Pulmonary artery endothelial cell (primary cell): Measurements from ENCODE around the gene NDUFS3. TPM values are rescaled to one million over a fixed set of nuclear protein-coding genes. Genes with fewer than 3 reads are reported as not detected.
A peak's percentile ranks its signal among the peaks of the same experiment; 100 is the strongest.

Source experiments
- DNase-seq: peaks from one replicate; pipeline ENCODE4 v3.0.0-alpha.2; 2011; ENCODE audit warnings: low read depth, low spot score
- total RNA-seq: library from RNA; depleted of rRNA; stranded (reverse); fragments of >200 nt; gene quantifications from 2 replicates; pipeline ENCODE4 v1.2.3, GENCODE V29; 2014

The NDUFS3 gene
- total RNA-seq, 1 donor from 2014 or later = 83.4 TPM

DNA sequence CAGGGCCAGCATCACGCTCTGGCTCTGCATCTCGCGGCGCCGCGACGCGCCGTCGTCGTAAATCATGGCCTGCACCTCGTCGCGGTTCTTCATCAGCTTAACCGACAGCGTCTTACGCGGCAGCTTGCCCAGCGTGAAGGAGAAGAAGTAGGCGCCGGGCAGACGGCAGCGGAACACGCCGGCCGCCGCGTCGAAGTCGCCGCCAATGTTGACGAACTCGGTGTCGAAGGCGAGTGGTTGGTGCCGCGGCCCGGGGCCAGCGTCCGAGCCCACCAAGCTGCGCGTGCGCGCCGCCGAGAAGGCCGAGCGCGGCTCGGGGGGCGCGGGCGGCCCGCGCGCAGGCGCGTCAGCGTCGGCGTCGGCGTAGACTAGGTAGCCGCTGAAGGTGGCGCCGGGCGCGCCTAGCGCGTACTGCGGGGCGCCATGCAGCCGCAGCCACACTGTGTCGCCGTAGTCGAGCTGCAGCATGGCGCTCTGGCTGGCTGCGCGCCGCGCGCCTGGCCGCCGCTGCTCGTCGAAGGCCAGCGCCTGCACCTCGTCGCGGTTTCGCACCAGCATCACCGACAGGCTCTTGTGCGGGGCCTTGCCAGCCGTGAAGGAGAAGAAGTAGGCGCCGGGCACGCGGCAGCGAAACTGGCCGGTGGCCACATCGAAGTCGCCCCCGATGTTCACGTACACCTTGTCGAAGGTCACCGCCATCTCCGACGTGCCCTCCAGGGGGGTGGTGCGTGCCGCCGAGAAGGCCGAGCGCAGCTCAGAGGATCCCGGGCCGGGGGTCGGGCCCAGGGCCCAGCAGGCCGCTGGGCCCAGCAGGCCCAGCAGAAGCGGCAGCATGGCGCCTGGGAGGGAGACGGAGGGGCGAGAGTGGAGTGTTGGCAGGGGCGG is 11.3 kb downstream of the NDUFS3 start:
- DNase-seq = no peak

- peak; percentile 24 for DNase-seq
These were observed 12.9 kb downstream of the NDUFS3 start for GRCh38 chr11:47591764-47592163.

DNA sequence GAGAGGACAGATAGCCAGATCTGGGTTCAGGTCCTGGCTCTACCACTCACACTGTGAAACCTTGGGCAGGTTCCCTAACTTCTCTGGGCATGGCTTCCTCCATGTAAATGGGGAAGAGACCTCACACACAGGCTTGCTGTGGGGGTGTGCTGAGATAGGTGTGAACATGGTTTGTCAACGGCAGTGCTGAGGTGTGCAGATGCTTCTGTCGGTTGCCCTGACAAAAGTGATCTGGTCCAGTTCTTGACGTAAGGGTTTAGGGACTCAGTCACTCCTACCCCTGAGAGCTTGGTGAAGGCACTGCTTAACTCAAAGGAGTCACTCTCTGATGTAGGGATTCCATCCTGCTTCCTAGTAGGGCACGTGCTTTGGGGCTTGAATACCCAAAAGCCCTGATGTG is 13.4 kb downstream of the NDUFS3 start:
- no peak for DNase-seq

DNA sequence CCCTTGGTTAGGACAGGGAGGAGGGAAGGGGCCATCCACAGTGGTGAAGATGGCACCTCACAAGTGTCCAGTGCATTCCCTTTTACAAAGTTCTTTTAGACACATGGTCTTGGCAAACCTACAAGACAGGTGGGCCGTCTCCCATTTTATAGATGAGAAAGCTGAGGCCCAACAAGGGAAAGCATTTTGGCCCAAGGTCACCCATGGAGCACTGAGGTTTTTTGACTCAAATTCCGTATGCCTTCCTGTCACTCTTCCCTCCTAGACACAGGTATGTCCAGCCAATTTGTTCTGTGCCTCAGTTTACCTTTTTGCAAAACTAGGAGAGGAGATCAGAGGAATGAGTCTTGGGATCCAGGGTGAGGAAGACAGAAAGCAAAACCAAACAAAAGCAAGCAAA is 14.1 kb downstream of the NDUFS3 start:
- DNase-seq = no peak

- DNase-seq = no peak
These were observed 14.6 kb downstream of the NDUFS3 start for GRCh38 chr11:47593492-47593933.

DNA sequence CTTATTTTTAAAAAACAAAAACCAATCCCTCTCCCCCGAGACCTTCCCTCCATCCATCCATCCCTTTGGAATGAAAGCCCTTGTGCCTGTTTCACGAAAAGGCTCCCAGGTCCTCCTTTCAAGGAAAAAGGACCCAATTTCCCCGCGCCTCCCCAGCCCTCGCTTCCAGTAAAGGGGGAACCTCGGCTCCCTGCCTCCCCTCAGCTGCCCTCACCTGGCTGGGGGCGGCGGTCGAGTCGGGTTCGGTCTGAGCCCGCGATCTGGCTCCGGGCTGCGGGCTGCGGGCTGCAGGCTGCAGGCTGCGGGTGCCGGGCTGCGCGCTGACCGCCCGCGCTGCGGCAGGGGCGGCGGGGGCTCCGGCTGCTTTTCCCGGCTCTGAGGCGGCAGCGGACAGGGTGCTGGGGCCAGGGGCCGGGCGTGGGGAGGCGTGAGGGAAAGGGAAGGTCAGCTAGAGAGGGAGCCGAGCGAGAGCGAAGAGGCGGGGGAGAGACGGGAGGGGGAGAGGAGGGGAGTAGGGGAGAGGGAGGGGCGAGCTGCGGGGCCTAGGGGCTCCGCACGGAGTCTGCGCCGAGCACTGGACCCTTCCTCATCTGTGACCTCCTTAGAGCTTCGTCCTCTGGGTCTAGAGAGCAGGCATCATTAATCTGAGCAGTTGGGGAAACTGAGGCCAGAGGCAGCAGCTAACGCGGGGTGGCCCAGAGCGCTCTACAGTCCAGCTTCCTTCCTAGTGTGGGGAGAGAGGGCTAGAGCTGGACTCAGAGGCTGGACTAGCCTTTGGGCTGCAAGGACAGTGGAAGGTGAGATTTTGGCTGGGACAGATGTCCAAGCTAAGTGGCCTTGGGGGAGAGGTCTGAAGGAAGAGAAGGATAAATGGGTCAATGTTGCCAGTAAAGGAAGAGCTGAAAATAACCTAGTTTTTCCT is 15.3 kb downstream of the NDUFS3 start, which contains the start of gene C1QTNF4:
Gene C1QTNF4, minus strand, starts transcription at position 478 of the 922 bp plus-strand sequence. CDS start 3,601 bp downstream, outside the sequence.
- DNase-seq = no peak

DNA sequence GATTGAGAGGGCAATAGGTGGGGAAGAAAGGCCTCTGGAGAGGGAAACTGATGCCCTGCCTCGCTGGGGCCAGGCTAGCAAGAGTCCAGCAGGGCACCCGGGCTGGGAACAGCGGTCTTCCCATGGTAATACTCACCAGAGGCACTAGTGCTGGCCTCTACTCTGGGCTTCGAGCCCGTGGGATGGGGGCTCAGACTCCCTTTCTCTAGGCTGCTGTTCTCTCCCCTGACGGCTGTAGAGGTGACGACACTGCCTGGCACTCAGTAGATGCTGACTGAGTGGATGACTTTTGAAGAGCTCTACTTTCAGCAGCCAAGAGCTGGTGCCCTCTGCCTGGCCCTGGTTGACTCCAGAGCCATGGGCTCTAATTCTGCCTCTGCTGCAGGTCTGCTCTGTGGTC is 16.2 kb downstream of the NDUFS3 start:
- DNase-seq = no peak

DNA sequence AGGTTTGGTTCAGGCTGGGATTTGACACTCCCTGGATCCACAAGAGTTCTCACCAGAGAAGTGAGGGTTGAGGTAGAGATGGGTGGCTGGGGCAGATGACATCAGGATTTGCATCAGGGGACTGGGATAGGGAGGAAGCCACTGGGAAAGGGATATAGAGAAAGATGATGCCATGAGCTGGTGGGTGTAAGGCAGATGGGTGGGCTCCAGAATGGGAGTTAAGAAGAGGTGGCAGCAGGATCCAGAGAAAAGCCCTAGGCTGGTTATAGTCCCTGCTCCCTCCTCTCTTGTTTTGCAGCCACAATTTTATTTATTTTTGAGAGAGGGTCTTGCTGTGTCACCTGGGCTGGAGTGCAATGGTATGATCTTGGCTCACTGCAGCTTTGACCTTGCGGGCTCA is 17.1 kb downstream of the NDUFS3 start:
- DNase-seq = no peak

DNA sequence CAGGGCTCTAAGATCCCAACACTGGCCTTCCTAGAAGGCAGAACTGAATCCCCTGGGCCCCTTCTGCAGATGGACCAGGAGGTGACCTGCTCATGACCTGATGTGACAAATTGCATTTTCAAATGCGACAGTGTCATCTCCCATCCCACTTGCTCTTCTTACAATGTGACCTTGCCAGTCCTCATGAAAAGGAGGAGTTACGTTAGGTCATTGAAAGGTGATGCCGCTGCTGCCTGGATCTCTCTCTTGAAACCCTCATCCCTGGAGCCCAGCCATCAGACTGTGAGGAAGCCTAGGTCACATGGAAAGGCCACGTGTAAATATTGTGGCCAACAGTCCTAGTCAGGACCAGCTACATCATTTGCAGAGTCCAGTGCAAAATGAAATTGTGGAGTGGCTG is 21.0 kb downstream of the NDUFS3 start:
- DNase-seq = no peak

- no peak for DNase-seq
These were observed 24.4 kb downstream of the NDUFS3 start for GRCh38 chr11:47603295-47603694.

DNA sequence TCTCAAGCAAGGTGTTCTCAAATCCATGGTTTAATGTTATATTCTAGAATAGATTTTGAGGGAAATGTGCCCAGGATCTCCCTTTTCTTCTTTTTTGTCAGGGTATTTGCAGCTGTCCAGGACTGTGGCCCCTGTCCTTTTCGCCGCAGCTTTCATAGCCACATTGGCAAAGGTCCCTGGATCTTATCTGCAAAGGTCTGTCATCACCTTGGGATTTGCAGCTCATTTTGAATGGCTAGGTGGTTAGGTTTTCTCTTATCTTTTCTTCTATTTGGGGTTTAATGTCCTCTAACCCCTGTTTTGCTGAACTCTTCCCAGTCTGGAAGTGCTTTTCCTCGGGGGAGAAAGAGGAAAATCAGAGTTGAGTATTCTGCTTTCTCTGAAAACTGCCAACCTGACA is 27.0 kb downstream of the NDUFS3 start:
- DNase-seq = no peak

DNA sequence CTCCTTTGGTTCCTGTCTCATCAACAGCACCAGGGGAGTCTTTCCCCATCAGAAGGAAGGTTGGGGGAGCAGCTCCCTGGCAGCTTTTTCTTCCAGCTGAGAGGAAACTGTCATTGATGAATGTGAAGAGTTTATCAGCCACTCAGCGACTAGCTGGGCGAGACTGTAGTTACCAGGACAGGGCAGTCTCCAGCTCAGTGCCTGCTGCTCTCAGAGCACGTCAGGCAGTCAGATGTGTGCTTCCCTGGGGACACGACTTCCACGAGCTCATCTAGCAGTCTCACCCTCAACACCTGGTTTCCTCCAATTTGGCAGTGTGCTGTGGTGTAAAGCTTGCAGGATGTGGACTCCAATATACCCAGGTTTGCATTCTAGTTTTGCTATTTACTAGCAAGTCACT is 27.9 kb downstream of the NDUFS3 start:
- no peak for DNase-seq

GRCh38 chr11:47607380-47607779 is 28.5 kb downstream of the NDUFS3 start:
- no peak for DNase-seq

- no peak for DNase-seq
These were observed 30.8 kb downstream of the NDUFS3 start for GRCh38 chr11:47609675-47610074.

- no peak for DNase-seq
These were observed 32.5 kb downstream of the NDUFS3 start for GRCh38 chr11:47611348-47611794.

DNA sequence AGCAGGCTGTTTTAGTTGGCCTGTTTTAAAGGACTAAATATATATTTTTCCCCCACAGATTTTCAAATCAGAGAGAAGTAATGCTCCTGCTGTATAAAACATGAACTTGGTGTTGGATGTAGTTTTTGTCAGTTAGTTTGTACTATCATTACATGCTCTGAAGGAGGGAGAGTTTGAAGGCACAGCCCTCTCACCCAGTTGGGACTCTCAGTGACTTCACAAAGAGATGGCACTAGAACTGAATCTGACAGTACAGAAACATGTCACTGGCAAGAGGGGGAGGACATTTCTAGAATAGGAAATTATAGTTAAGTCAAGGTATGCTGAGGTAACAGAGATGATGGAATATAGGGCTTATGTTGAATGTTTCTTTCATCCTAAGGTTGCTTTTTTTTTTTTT is 36.4 kb downstream of the NDUFS3 start:
- no peak for DNase-seq

GRCh38 chr11:47616726-47617416 is 38.0 kb downstream of the NDUFS3 start:
- DNase-seq = peak; percentile 32

GRCh38 chr11:47617417-47617809 is 38.5 kb downstream of the NDUFS3 start:
- no peak for DNase-seq

DNA sequence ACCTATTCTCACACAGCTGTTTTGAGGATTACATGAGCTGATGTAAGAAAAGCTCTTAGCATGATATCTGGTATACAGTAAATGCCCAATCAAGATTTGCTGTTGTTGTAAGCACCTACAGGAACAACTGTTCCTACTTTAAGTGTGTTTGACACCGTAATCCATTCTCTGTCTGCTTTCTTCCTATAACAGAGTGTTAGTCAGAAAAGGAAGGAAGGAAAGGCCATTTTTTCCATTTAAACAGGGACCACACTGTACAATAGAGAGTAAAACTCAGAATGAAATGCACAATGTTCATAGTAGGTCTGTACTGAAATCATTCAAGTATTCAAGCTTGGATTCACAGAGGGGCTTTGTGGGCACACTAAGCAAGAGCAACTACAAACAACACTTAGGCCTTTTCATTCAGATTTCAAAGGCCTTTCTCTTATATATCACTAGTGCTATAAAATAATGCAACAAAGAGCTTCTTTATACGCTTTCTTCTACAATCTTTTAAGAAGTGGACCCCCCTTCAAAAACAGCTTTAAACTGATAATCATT is 42.0 kb downstream of the NDUFS3 start:
- DNase-seq = no peak

DNA sequence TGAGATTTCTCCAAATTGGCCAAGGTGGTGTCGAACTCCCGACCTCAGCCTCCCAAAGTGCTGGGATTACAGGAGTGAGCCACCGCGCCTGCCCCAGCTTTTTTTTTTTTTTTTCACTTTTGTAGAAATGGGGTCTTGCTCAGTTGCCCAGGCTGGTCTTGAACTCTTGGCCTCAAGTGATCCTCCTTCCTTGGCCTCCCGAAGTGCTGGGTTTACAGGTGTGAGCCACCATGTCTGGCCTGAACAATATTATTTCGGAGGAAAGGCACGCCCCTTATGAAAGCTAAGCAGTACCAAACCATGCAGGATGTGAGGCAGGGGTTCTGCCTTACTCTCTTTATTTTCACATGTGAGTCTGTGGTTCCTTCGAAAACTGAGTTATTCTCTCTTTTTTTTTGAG is 47.4 kb downstream of the NDUFS3 start:
- DNase-seq = no peak

DNA sequence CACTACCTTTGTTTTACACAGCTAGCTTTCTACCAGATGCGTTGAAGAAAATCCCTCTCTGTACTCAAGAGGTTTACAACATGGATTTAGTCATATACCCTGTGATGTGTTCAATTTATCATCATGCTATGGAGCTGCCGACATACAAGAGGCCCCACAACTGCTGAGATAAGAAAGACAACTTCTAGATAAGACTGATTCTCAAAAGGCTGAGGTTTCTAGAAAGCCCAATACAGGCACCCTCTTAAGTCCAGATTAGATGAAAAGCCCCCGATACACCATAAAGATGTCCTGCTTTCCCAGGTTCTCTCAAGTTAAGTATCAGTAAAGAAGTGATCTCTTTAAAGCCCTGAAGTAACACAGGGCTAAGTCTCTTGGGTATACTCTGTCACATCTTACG is 49.2 kb downstream of the NDUFS3 start:
- no peak for DNase-seq
